ENCODE measurements around the gene ZNF106. TPM values are rescaled to one million over a fixed set of nuclear protein-coding genes. Genes with fewer than 3 reads are reported as not detected.

The ZNF106 gene
- polyA plus RNA-seq, 3 donors = 29.0 to 121 (median 69.2) TPM

GRCh38 chr15:42385980-42386700 lies 104.8 kb downstream of the ZNF106 start:
- peaks cover 52 to 62% of the 10 kb centered on the region in 2 donors for H3K36me3 Mint-ChIP-seq
- H3K27ac ChIP-seq (ENCODE audit: low read depth in 1 of 2, low read length in 2 of 2) = no peak overlapping the region
- H3K4me3 ChIP-seq (replicated peaks in 1 of 3; ENCODE audit: low read depth in 2 of 3, low read length in 3 of 3) = no peak overlapping the region
- no peak overlapping the region for H3K9ac ChIP-seq (ENCODE audit: insufficient read depth, low read length, poor library complexity, severe bottlenecking)
- intact Hi-C loops (cut with micrococcal nuclease) = no loop called here
- H3K4me3 Mint-ChIP-seq = no peak overlapping the region
- no peaks in the 10 kb centered on the region for H3K4me1 ChIP-seq (ENCODE audit: control insufficient read depth in 1 of 2, insufficient read depth in 2 of 2, low read length in 2 of 2)
- no peaks in the 10 kb centered on the region for H4K20me1 ChIP-seq (ENCODE audit: insufficient read depth, low read length)
- TF ChIP-seq CTCF (IDR thresholded peaks at IDR 0.05) = no peak
- H3K4me2 ChIP-seq (replicated peaks; ENCODE audit: extremely low read depth, low read length, poor library complexity, severe bottlenecking) = no peak overlapping the region
- no peaks in the 10 kb centered on the region for H3K9me3 ChIP-seq (replicated peaks in 1 of 2; ENCODE audit: control insufficient read depth in 1 of 2, insufficient read depth in 1 of 2, low read length in 2 of 2)
- no peaks in the 10 kb centered on the region for H3K9me3 Mint-ChIP-seq
- H3K27ac Mint-ChIP-seq = no peak overlapping the region
- H3K36me3 ChIP-seq (replicated peaks in 1 of 2; ENCODE audit: control insufficient read depth in 1 of 2, insufficient read depth in 2 of 2, low read length in 2 of 2) = peaks cover 38 to 74% of the 10 kb centered on the region in 2 donors
- no peak for DNase-seq
- peaks cover 3% of the 10 kb centered on the region for H3K4me1 Mint-ChIP-seq
- H2AFZ ChIP-seq (ENCODE audit: insufficient read depth, low read depth, low read length, poor library complexity, severe bottlenecking) = no peak overlapping the region
- H3K27me3 ChIP-seq (ENCODE audit: control insufficient read depth in 2 of 2, insufficient read depth in 2 of 2, low read length in 2 of 2) = no peaks in the 10 kb centered on the region
- H3K27me3 Mint-ChIP-seq (ENCODE audit: low read depth in 3 of 3) = no peaks in the 10 kb centered on the region
- H3K79me2 ChIP-seq (ENCODE audit: insufficient read depth, low read length) = no peaks in the 10 kb centered on the region
- 100% methylated on average over 1 of the region's 12 CpGs for WGBS (ENCODE audit: insufficient coverage)

- Histone ChIP-seq H3K4me2 (replicated peaks; ENCODE audit: extremely low read depth, low read length, poor library complexity, severe bottlenecking) (no peak overlapping the region), H3K36me3 (replicated peaks in 1 of 2; ENCODE audit: control insufficient read depth in 1 of 2, insufficient read depth in 2 of 2, low read length in 2 of 2) (peaks cover 38 to 74% of the 10 kb centered on the region in 2 donors), H3K4me3 (replicated peaks in 1 of 3; ENCODE audit: low read depth in 2 of 3, low read length in 3 of 3) (no peak overlapping the region), H3K4me1 (ENCODE audit: control insufficient read depth in 1 of 2, insufficient read depth in 2 of 2, low read length in 2 of 2) (no peaks in the 10 kb centered on the region), H3K9me3 (replicated peaks in 1 of 2; ENCODE audit: control insufficient read depth in 1 of 2, insufficient read depth in 1 of 2, low read length in 2 of 2) (no peaks in the 10 kb centered on the region), H3K27ac (ENCODE audit: low read depth in 1 of 2, low read length in 2 of 2) (no peak overlapping the region), H3K79me2 (ENCODE audit: insufficient read depth, low read length) (no peaks in the 10 kb centered on the region), H3K9ac (ENCODE audit: insufficient read depth, low read length, poor library complexity, severe bottlenecking) (no peak overlapping the region), H3K27me3 (ENCODE audit: control insufficient read depth in 2 of 2, insufficient read depth in 2 of 2, low read length in 2 of 2) (no peaks in the 10 kb centered on the region), H4K20me1 (ENCODE audit: insufficient read depth, low read length) (no peaks in the 10 kb centered on the region), H2AFZ (ENCODE audit: insufficient read depth, low read depth, low read length, poor library complexity, severe bottlenecking) (no peak overlapping the region)
- Mint-ChIP-seq H3K27ac (no peak overlapping the region), H3K4me1 (peaks cover 3% of the 10 kb centered on the region), H3K9me3 (no peaks in the 10 kb centered on the region), H3K27me3 (ENCODE audit: low read depth in 3 of 3) (no peaks in the 10 kb centered on the region), H3K36me3 (peaks cover 56 to 58% of the 10 kb centered on the region in 2 donors), H3K4me3 (no peak overlapping the region)
- 74% methylated on average over 3 of the region's 5 CpGs for WGBS (ENCODE audit: insufficient coverage)
- intact Hi-C loops (cut with micrococcal nuclease) = no loop called here
- DNase-seq = peak in 1 of 3 donors; percentile 19
- TF ChIP-seq CTCF (IDR thresholded peaks at IDR 0.05) = peak; percentile 51
Measured at GRCh38 chr15:42385206-42385979, 105.5 kb downstream of the ZNF106 start.

All from CD14-positive monocyte (primary cell).